Right lobe of liver (tissue), 6 donors: Measurements from ENCODE around the gene GMDS. TPM values are rescaled to one million over a fixed set of nuclear protein-coding genes. Genes with fewer than 3 reads are reported as not detected.

Experiments used
- ATAC-seq, 4 donors: fragments of 200-7000 bp; cut with Tn5 transposase; one replicate each; pipeline ENCODE4 v1.9.1; 2020; ENCODE audit warnings: mild to moderate bottlenecking in 4 of 4, moderate library complexity in 4 of 4
- DNase-seq, 3 donors: peaks; one replicate each; pipeline ENCODE4 v3.0.0-alpha.2; 2020
- H3K27ac ChIP-seq, 3 donors: fragments of 200-600 bp; one replicate each; pipeline ENCODE4 v1.8.0; 2022
- H3K27me3 ChIP-seq, 2 donors: fragments of 200-600 bp; one replicate each; pipeline ENCODE4 v1.8.0; 2022
- H3K36me3 ChIP-seq, 4 donors: fragments of 200-600 bp; sonication (generic) in 1 of 4; one replicate each; pipeline versions ENCODE4 v1.5.1 to v1.8.0; 2017 to 2022; ENCODE audit warnings: control low read depth in 1 of 4
- H3K4me1 ChIP-seq, 4 donors: fragments of 200-600 bp; sonication (generic) in 1 of 4; one replicate each; pipeline versions ENCODE4 v1.5.1 to v1.8.0; 2017 to 2022; ENCODE audit warnings: control low read depth in 1 of 4
- H3K4me3 ChIP-seq, 3 donors: fragments of 200-600 bp; one replicate each; pipeline ENCODE4 v1.8.0; 2022
- H3K9me3 ChIP-seq, 4 donors: fragments of 200-600 bp; sonication (generic) in 1 of 4; one replicate each; pipeline versions ENCODE4 v1.5.1 to v1.8.0; 2017 to 2022; ENCODE audit warnings: control low read depth in 1 of 4
- CTCF ChIP-seq, 4 donors: fragments of 200-600 bp in 3 of 4; fragments of 450-650 bp in 1 of 4; IDR thresholded peaks; one replicate each; pipeline versions ENCODE4 v1.5.1 to v1.8.0; 2016 to 2022; ENCODE audit warnings: antibody characterized with exemption in 4 of 4, mild to moderate bottlenecking in 2 of 4
- POLR2A ChIP-seq: fragments of 450-650 bp; IDR thresholded peaks from one replicate; pipeline ENCODE4 v1.6.1; 2017; ENCODE audit warnings: antibody characterized with exemption, mild to moderate bottlenecking
- WGBS: methylation state at CpG from one replicate; pipeline ENCODE4 v1.1.6; 2018; ENCODE audit warnings: low coverage, low lambda C conversion rate; ENCODE audit not compliant: insufficient coverage; ENCODE audit errors: missing lambda C conversion rate; 5-methylcytosine and 5-hydroxymethylcytosine counted together
- intact Hi-C, 2 donors: fragments of 100-400 bp; cut with DNase I; formaldehyde crosslinking; loops; one replicate each; pipeline versions ENCODE4 v1.11.2 to v1.14.1; 2022
- total RNA-seq, 6 experiments: library from RNA; depleted of rRNA in 2 of 6; stranded (reverse); fragments of >200 nt in 2 of 6; fragmentation: NEBNext Ultra II Directional in 3 of 6; extraction: Animal tissue kit (Norgen Biotek cat#: 25700) in 3 of 6; gene quantifications; one replicate each; pipeline versions ENCODE4 v1.1.0 to v1.2.4, GENCODE V29; 2016 to 2023
- donor health status: DM: no; HTN: yes; CAD: no.
- donor health status: DM: no; HTN: no; CAD: no.
- donor health status: DM: no; HTN: no; CAD: no.
- donor health status: DM: no; HTN: yes; CAD: no.
- donor health status: DM: no; HTN: yes; CAD: no.

The GMDS gene
- total RNA-seq, 6 experiments from 2014 or later = 15.9 to 34.4 (median 23.4) TPM

GRCh38 chr6:2114100-2114499, 131.3 kb downstream of the GMDS start:
- TF ChIP-seq CTCF (IDR thresholded peaks at IDR 0.05) = no peak
- no peak for TF ChIP-seq POLR2A
- no peak overlapping the region for H3K27ac ChIP-seq
- H3K36me3 ChIP-seq = no peaks in the 10 kb centered on the region
- ATAC-seq (peak in 3 of 4 donors; percentile 20 to 68 (median 50)), DNase-seq (no peak)
- intact Hi-C loops = loop anchor here in 1 of 2 donors (10.0 kb wide), 1 partner anchor 509 kb away; the partner anchor contains the start of gene FOXC1
- WGBS = 93% methylated on average over 1 of the region's 1 CpG
- no peaks in the 10 kb centered on the region for H3K4me1 ChIP-seq
- no peak overlapping the region for H3K4me3 ChIP-seq
- H3K27me3 ChIP-seq = no peaks in the 10 kb centered on the region
- no peaks in the 10 kb centered on the region for H3K9me3 ChIP-seq

GRCh38 chr6:2111162-2111677, 134.2 kb downstream of the GMDS start:
- no peak overlapping the region for H3K4me3 ChIP-seq
- H3K9me3 ChIP-seq = no peaks in the 10 kb centered on the region
- no peaks in the 10 kb centered on the region for H3K4me1 ChIP-seq
- no peaks in the 10 kb centered on the region for H3K27me3 ChIP-seq
- peak overlapping the region in 2 of 3 donors; percentile 6 to 16 for H3K27ac ChIP-seq
- no peak for TF ChIP-seq POLR2A
- TF ChIP-seq CTCF (IDR thresholded peaks at IDR 0.05) = no peak
- intact Hi-C loops = loop anchor here in 1 of 2 donors (10.0 kb wide), 1 partner anchor 506 kb away; the partner anchor contains the start of gene FOXC1
- DNase-seq (no peak), ATAC-seq (peak; percentile 31 to 68 (median 48))
- WGBS = 71% methylated on average over 5 of the region's 5 CpGs
- H3K36me3 ChIP-seq = no peaks in the 10 kb centered on the region

- ATAC-seq (no peak), DNase-seq (no peak)
- TF ChIP-seq POLR2A = no peak
- TF ChIP-seq CTCF (IDR thresholded peaks at IDR 0.05) = no peak
- H3K27me3 ChIP-seq = no peaks in the 10 kb centered on the region
- 61% methylated on average over 4 of the region's 4 CpGs for WGBS
- no peaks in the 10 kb centered on the region for H3K4me1 ChIP-seq
- H3K4me3 ChIP-seq = no peak overlapping the region
- H3K27ac ChIP-seq = peak overlapping the region in 2 of 3 donors; percentile 6 to 16
- no peaks in the 10 kb centered on the region for H3K9me3 ChIP-seq
- no peaks in the 10 kb centered on the region for H3K36me3 ChIP-seq
- intact Hi-C loops = loop anchor here in 1 of 2 donors (10.0 kb wide), 1 partner anchor 506 kb away; the partner anchor contains the start of gene FOXC1
These were observed 134.9 kb downstream of the GMDS start for GRCh38 chr6:2110504-2110903.

GRCh38 chr6:2109796-2110195, 135.6 kb downstream of the GMDS start:
- Histone ChIP-seq H3K4me3 (no peak overlapping the region), H3K27me3 (no peaks in the 10 kb centered on the region), H3K27ac (no peak overlapping the region), H3K4me1 (no peaks in the 10 kb centered on the region), H3K9me3 (no peaks in the 10 kb centered on the region), H3K36me3 (no peaks in the 10 kb centered on the region)
- TF ChIP-seq POLR2A (no peak), CTCF (IDR thresholded peaks at IDR 0.05) (no peak)
- DNase-seq = no peak
- 98% methylated on average over 4 of the region's 5 CpGs for WGBS
- intact Hi-C loops = loop anchor here (10.0 kb wide), 1 partner anchor 505 kb away; the partner anchor contains the start of gene FOXC1 (in 2 of the 2)
- no peak for ATAC-seq
